Transverse colon (tissue), 4 donors: Measurements from ENCODE around the gene ZMYND19. TPM values are rescaled to one million over a fixed set of nuclear protein-coding genes. Genes with fewer than 3 reads are reported as not detected.
A peak's percentile ranks its signal among the peaks of the same experiment; 100 is the strongest.

Source experiments
- DNase-seq: peaks from one replicate; pipeline ENCODE4 v3.0.0-alpha.2; 2019
- H3K27ac ChIP-seq, 4 donors: fragments of 200-600 bp; sonication (generic); 2 replicates each; pipeline ENCODE4 v1.5.1; 2016 to 2018; ENCODE audit warnings: inconsistent platforms in 4 of 4
- H3K27me3 ChIP-seq: fragments of 200-600 bp; sonication (generic); 2 replicates; pipeline ENCODE4 v1.5.1; 2017; ENCODE audit warnings: inconsistent platforms
- H3K36me3 ChIP-seq, 4 donors: fragments of 200-600 bp; sonication (generic); 2 replicates each; pipeline ENCODE4 v1.5.1; 2017 to 2019; ENCODE audit warnings: inconsistent platforms in 4 of 4
- H3K4me1 ChIP-seq, 4 donors: fragments of 200-600 bp; sonication (generic); 2 replicates each; pipeline ENCODE4 v1.5.1; 2017 to 2020; ENCODE audit warnings: inconsistent platforms in 4 of 4
- H3K4me3 ChIP-seq, 4 donors: fragments of 200-600 bp; sonication (generic); 1 replicate in 1 of 4; 2 replicates in 3 of 4; pipeline versions ENCODE4 v1.5.1 to v1.6.1; 2017 to 2019; ENCODE audit warnings: inconsistent platforms in 4 of 4
- H3K9me3 ChIP-seq, 2 donors: fragments of 200-600 bp; sonication (generic); 2 replicates each; pipeline ENCODE4 v1.5.1; 2017 to 2019; ENCODE audit warnings: inconsistent platforms in 2 of 2
- EP300 ChIP-seq: sonication (generic); formaldehyde crosslinking; IDR thresholded peaks from one replicate; pipeline ENCODE4 v1.6.1; 2017; ENCODE audit warnings: antibody characterized with exemption, low read depth
- POLR2A ChIP-seq: fragments of 450-650 bp; IDR thresholded peaks from one replicate; pipeline ENCODE4 v1.6.1; 2016; ENCODE audit warnings: antibody characterized with exemption, mild to moderate bottlenecking, moderate library complexity
- POLR2AphosphoS5 ChIP-seq, 3 donors: sonication (generic); formaldehyde crosslinking; IDR thresholded peaks; one replicate each; pipeline ENCODE4 v1.6.1; 2016; ENCODE audit warnings: antibody characterized with exemption in 3 of 3
- WGBS, 2 donors: methylation state at CpG; one replicate each; pipeline ENCODE4 v1.1.5; 2018; ENCODE audit warnings: low coverage in 1 of 2; 5-methylcytosine and 5-hydroxymethylcytosine counted together
- in situ Hi-C, 4 donors: fragments of 200-750 bp; cut with MboI; loops; one replicate each; pipeline versions ENCODE4 v1.15.0 to v1.15.1; 2017; ENCODE audit warnings: low sequenced_read_pairs in 3 of 4, low pct_ligation_motif_present in 1 of 4, low pct_unique_long_range_greater_than_20kb in 1 of 4
- intact Hi-C: fragments of 100-400 bp; cut with DNase I; formaldehyde crosslinking; loops from one replicate; pipeline ENCODE4 v1.15.1; 2023; ENCODE audit warnings: low total_unique reads
- total RNA-seq, 4 donors: library from RNA; depleted of rRNA; stranded (reverse); fragments of >200 nt; gene quantifications; one replicate each; pipeline ENCODE4 v1.1.0, GENCODE V29; 2016
- TF ChIP-seq, protein P1 (sequence below), 5 experiments: fragments of 200-600 bp in 3 of 5; fragments of 450-650 bp in 2 of 5; sonication (generic) in 3 of 5; IDR thresholded peaks; 1 replicate in 2 of 5; 2 replicates in 3 of 5; pipeline ENCODE4 v1.5.1; 2016 to 2017; ENCODE audit warnings: antibody characterized with exemption in 5 of 5, inconsistent platforms in 3 of 5, mild to moderate bottlenecking in 2 of 5, moderate library complexity in 1 of 5

The ZMYND19 gene
- 10 to 100 TPM in 2 of 4 donors, 1 to 10 TPM in 2; 6.7 to 11.5 (median 9.8) TPM for total RNA-seq

DNA sequence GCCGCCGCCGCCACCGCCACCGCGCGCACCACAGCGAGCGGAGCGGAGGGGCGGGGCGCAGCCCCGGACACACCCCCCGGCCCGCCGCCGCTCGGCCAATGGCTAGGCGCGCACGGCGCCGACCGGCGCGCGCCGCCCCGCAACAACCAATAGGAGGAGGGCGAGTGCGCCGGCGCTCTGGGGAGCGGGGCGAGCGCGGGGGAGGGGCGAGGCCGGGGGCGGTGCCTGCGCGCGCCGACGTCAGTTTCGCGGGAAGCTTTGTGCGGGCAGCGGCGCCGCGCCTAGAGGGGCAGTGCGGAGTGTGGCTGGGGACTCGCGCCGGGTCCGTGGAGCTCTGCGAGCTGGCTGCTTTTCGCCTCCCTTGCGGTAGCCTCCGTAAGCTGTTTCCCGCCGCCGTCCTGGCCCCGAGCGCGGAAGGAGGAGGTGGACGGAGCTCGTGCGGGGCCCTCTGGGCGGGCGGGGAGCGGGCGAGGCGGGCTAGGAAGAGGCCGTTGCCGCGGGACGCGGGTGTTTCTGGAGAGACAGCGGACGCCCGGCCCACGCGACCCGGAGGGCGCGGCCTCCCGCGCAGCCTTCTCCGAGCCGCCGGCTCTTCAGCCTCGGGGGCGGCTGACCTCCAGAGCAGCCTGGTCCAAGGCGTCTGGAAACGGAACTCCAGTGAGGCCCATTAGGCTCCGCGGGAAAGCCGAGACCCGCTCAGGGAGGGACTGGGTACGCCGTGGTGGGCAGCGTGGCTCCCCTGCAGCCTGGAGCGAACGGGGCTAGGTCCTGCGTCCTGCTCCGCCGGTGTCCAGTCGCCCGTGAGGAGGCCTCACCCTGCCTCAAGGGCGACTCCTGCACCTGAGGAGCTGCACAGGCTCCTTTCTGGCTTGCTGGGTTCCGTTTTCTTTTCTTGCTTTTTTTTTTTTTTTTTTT, at the start of gene ZMYND19:
TSS of gene ZMYND19 (minus strand) at position 44 of the 915 bp plus-strand sequence. CDS start 249 bp downstream, outside the sequence.
- H3K36me3 ChIP-seq, result no peaks in the 10 kb centered on the region
- WGBS, 2 donors, result 1% methylated on average over 58 of the region's 113 CpGs; no CpG with 5 or more reads in 1 of the 2 donors
- in situ Hi-C loops (no loop called here), intact Hi-C loops (no loop called here)
- no peaks in the 10 kb centered on the region for H3K9me3 ChIP-seq
- peak within 1 kb of the TSS; percentile 79 to 82 (median 82) for H3K27ac ChIP-seq
- peaks cover 6 to 20% (median 17%) of the 10 kb centered on the region in 4 donors for H3K4me1 ChIP-seq
- no peaks in the 10 kb centered on the region for H3K27me3 ChIP-seq
- peak within 1 kb of the TSS; percentile 71 to 89 (median 77) for H3K4me3 ChIP-seq
- TF ChIP-seq EP300, result no peak
- peak; percentile 24 to 57 (median 37) for TF ChIP-seq POLR2AphosphoS5 (IDR thresholded peaks at IDR 0.05)
- TF ChIP-seq POLR2A, result peak; percentile 31
- TF ChIP-seq, protein P1, sequence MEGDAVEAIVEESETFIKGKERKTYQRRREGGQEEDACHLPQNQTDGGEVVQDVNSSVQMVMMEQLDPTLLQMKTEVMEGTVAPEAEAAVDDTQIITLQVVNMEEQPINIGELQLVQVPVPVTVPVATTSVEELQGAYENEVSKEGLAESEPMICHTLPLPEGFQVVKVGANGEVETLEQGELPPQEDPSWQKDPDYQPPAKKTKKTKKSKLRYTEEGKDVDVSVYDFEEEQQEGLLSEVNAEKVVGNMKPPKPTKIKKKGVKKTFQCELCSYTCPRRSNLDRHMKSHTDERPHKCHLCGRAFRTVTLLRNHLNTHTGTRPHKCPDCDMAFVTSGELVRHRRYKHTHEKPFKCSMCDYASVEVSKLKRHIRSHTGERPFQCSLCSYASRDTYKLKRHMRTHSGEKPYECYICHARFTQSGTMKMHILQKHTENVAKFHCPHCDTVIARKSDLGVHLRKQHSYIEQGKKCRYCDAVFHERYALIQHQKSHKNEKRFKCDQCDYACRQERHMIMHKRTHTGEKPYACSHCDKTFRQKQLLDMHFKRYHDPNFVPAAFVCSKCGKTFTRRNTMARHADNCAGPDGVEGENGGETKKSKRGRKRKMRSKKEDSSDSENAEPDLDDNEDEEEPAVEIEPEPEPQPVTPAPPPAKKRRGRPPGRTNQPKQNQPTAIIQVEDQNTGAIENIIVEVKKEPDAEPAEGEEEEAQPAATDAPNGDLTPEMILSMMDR (IDR thresholded peaks at IDR 0.05), result no peak
- DNase-seq, result peak; percentile 92

DNA sequence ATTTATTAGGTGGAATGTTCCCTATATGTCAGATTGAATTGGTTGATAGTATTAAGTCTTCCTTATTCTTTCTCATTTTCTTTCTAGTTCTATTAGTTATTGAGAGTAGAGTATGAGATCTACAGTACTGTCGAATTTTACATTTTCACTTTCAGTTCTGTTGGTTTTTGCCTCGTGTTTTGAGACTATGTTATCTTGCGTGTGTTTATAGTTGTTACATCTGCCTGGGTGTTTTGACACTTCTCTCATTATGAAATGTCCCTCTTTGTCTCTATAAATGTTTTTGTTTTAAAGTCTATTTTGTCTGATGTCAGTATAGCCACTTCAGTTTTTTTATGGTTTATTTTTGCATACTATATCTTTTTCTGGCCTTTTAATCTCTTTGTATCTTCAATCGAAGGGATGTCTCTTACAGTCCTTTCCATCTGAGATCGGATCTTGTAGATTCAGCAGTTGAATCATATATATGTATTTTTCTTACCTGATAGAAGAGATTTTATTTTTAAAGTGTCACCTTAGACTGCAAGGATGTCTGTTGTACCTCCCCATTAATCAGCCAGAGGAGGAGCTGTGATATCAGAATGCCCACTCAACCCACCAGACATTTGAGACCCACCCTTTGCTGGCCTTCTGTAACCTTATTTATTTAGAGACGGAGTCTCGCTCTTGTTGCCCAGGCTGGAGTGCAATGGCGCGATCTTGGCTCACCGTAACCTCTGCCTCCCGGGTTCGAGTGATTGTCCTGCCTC, 49.2 kb upstream of the ZMYND19 start:
- WGBS, 2 donors, result 22 to 69% methylated on average over 4 to 12 of the region's 12 CpGs
- in situ Hi-C loops, result no loop called here
- intact Hi-C loops, result no loop called here
- Histone ChIP-seq H3K27me3 (no peaks in the 10 kb centered on the region), H3K36me3 (no peaks in the 10 kb centered on the region), H3K4me3 (peak overlapping the region in 1 of 4 donors; percentile 26), H3K4me1 (peaks cover 0 to 18% (median 5%) of the 10 kb centered on the region in 4 donors), H3K9me3 (no peaks in the 10 kb centered on the region), H3K27ac (peak overlapping the region in 3 of 4 donors; percentile 0 to 33 (median 1))
- no peak for DNase-seq
- TF ChIP-seq POLR2A, result no peak
- TF ChIP-seq EP300, result no peak
- TF ChIP-seq, protein P1 (IDR thresholded peaks at IDR 0.05), result no peak
- no peak for TF ChIP-seq POLR2AphosphoS5 (IDR thresholded peaks at IDR 0.05)

DNA sequence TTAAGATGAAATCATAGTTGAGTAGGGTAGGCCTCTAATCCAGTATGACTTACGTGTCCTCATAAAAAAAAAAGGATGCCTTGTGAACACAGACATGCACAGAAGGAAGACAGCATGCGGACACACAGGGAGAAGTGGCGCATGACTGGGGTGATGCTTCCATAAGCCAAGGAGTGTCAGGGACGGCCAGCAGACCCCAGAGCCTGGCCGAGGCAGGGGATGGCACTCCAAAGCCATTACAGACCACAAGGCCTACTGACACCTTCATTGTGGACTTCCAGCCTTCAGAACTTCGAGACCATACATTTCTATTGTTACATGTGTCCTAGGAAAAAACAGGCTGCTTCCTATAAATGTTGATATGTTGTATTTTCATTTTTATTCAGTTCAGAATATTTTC, 48.4 kb upstream of the ZMYND19 start:
- TF ChIP-seq, protein P1 (IDR thresholded peaks at IDR 0.05), result no peak
- 88 to 100% methylated on average over 1 to 6 of the region's 6 CpGs for WGBS, 2 donors
- Histone ChIP-seq H3K9me3 (no peaks in the 10 kb centered on the region), H3K4me3 (no peak overlapping the region), H3K4me1 (peaks cover 0 to 18% (median 5%) of the 10 kb centered on the region in 4 donors), H3K27ac (peak overlapping the region in 1 of 4 donors; percentile 33), H3K27me3 (no peaks in the 10 kb centered on the region), H3K36me3 (no peaks in the 10 kb centered on the region)
- in situ Hi-C loops, result no loop called here
- DNase-seq, result no peak
- intact Hi-C loops, result no loop called here

DNA sequence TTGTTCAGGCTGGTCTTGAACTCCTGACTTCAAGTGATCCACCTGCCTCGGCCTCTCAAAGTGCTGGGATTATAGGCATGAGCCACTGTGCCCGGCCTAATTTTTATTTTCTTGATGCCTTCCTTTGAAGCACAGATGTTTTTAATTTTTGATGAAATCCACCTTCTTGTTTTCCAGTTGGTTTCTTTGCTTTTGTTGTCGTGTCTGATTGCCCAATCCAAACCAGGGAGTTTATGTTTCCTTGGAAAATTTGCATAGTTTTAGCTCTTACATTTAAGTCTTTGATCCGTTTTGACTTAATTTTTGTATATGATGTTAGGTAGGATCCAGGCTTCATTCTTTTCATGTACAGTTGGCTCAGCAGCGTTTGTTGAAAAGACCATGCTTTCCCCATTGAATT, 43.7 kb upstream of the ZMYND19 start:
- Histone ChIP-seq H3K36me3 (no peaks in the 10 kb centered on the region), H3K27ac (no peak overlapping the region), H3K4me1 (peaks cover 4 to 39% (median 13%) of the 10 kb centered on the region in 4 donors), H3K27me3 (no peaks in the 10 kb centered on the region), H3K4me3 (no peak overlapping the region), H3K9me3 (no peaks in the 10 kb centered on the region)
- intact Hi-C loops (no loop called here), in situ Hi-C loops (no loop called here)
- DNase-seq, result no peak
- no peak for TF ChIP-seq EP300
- no peak for TF ChIP-seq POLR2AphosphoS5 (IDR thresholded peaks at IDR 0.05)
- TF ChIP-seq, protein P1 (IDR thresholded peaks at IDR 0.05), result no peak
- TF ChIP-seq POLR2A, result no peak
- 86 to 95% methylated on average over 5 of the region's 5 CpGs for WGBS, 2 donors
